ENCODE measurements around the gene ZNF398.

DNA sequence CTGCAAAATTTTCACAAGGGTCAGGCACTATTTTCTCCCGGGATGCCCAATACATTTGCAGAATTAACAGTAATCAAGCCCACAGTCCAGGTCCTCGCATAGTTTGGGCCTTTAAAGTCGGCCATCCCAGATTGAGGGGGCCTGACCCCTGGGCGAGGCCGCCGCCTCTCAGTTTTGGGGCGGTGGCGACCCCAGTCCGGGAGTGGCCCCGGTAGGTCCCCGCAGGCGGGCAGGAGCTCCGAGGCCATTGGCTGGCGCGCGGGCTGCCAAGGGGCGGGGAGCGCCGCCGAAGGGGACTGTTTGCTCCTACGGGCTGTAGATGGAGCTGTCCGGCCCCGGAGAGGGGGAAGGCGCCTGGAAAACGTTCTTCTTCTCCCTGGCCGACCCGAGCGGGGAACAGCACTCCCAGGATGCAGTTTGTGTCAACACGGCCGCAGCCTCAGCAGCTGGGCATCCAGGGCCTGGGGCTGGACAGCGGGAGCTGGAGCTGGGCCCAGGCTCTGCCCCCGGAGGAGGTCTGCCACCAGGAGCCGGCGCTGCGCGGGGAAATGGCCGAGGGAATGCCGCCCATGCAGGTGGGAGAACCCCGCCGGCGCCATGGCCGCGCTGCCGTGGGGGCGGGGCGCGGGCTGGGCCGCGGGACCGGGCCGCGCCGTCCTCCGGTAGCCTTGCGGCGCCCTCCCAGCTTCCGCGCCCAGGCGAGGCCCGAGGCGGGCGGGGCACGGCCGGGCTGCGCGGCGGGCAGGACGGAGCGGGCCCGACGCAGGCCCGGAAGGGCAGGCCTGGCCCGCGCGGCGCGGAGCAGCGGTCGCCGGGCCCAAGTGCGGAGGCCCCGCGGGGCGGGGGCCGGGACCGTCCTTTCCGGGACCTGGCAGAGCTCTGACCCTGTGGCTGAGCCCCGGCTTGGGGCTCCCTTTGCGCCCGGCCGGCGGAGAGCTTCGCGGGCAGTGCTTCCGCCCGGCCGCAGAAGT lies 48.2 kb downstream of the ZNF398 start, which contains the start of gene ZNF282:
- TF ChIP-seq, protein P1, sequence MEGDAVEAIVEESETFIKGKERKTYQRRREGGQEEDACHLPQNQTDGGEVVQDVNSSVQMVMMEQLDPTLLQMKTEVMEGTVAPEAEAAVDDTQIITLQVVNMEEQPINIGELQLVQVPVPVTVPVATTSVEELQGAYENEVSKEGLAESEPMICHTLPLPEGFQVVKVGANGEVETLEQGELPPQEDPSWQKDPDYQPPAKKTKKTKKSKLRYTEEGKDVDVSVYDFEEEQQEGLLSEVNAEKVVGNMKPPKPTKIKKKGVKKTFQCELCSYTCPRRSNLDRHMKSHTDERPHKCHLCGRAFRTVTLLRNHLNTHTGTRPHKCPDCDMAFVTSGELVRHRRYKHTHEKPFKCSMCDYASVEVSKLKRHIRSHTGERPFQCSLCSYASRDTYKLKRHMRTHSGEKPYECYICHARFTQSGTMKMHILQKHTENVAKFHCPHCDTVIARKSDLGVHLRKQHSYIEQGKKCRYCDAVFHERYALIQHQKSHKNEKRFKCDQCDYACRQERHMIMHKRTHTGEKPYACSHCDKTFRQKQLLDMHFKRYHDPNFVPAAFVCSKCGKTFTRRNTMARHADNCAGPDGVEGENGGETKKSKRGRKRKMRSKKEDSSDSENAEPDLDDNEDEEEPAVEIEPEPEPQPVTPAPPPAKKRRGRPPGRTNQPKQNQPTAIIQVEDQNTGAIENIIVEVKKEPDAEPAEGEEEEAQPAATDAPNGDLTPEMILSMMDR (IDR thresholded peaks at IDR 0.05; ENCODE audit: low read depth, low read length): peak; percentile 70
- TF ChIP-seq MYC (IDR thresholded peaks at IDR 0.05; ENCODE audit: low read depth, low read length) (peak; percentile 55), POLR2A (IDR thresholded peaks at IDR 0.05; ENCODE audit: extremely low read depth, insufficient read length) (peak; percentile 58)

Measured in NB4 (cell line).